OCI-LY1 (cell line): ENCODE measurements around the gene ITFG1.

Experiments
- H2AFZ ChIP-seq: fragments of 200-600 bp; sonication (generic), shearing (Covaris generic); 2 replicates; pipeline ENCODE4 v1.6.0; 2014; ENCODE audit warnings: antibody characterized with exemption, mild to moderate bottlenecking, low read length
- H3F3A ChIP-seq: fragments of 200-600 bp; sonication (generic), shearing (Covaris generic); 2 replicates; pipeline ENCODE4 v1.6.0; 2014; ENCODE audit warnings: mild to moderate bottlenecking, antibody characterized with exemption, low read length, moderate library complexity; ENCODE audit not compliant: insufficient read depth
- H3K27ac ChIP-seq: fragments of 200-600 bp; sonication (generic); 2 replicates; pipeline ENCODE4 v1.5.1; 2014; ENCODE audit warnings: low read length, mixed run types, mild to moderate bottlenecking, low read depth; ENCODE audit not compliant: poor library complexity, severe bottlenecking
- H3K27me3 ChIP-seq: fragments of 200-600 bp; sonication (generic); 2 replicates; pipeline ENCODE4 v1.6.0; 2014; ENCODE audit warnings: antibody characterized with exemption, mild to moderate bottlenecking, low read length, moderate library complexity; ENCODE audit not compliant: insufficient read depth
- H3K36me3 ChIP-seq: fragments of 200-600 bp; sonication (generic); 2 replicates; pipeline ENCODE4 v1.6.1; 2014; ENCODE audit warnings: mild to moderate bottlenecking, antibody characterized with exemption, low read length, moderate library complexity, mixed read lengths; ENCODE audit not compliant: insufficient read depth
- H3K4me1 ChIP-seq: fragments of 200-600 bp; sonication (generic); 2 replicates; pipeline ENCODE4 v1.5.1; 2014; ENCODE audit warnings: mild to moderate bottlenecking, low read length, moderate library complexity; ENCODE audit not compliant: insufficient read depth, severe bottlenecking
- H3K4me2 ChIP-seq: fragments of 200-600 bp; sonication (generic), shearing (Covaris generic); 2 replicates; pipeline ENCODE4 v1.6.1; 2014; ENCODE audit warnings: low read length
- H3K4me3 ChIP-seq: fragments of 200-600 bp; sonication (generic); 2 replicates; pipeline ENCODE4 v1.5.1; 2014; ENCODE audit warnings: low read length, low read depth, mild to moderate bottlenecking, mixed read lengths; ENCODE audit not compliant: poor library complexity, severe bottlenecking
- H3K79me2 ChIP-seq: fragments of 200-600 bp; shearing (Covaris generic); 2 replicates; pipeline ENCODE4 v1.6.1; 2016; ENCODE audit warnings: mixed run types, low read length, mixed read lengths; ENCODE audit not compliant: insufficient read depth
- H3K9ac ChIP-seq: fragments of 200-600 bp; sonication (generic), shearing (Covaris generic); 2 replicates; pipeline ENCODE4 v1.6.1; 2014; ENCODE audit warnings: mild to moderate bottlenecking, low read length, mixed read lengths
- H3K9me2 ChIP-seq: fragments of 200-600 bp; sonication (generic), shearing (Covaris generic); 2 replicates; pipeline ENCODE4 v1.6.1; 2014; ENCODE audit warnings: low read depth, mild to moderate bottlenecking, low read length, mixed read lengths
- H3K9me3 ChIP-seq: fragments of 200-600 bp; shearing (Covaris generic); 2 replicates; pipeline ENCODE4 v1.6.1; 2014; ENCODE audit warnings: low read length, mixed read lengths
- H4K20me1 ChIP-seq: fragments of 200-600 bp; sonication (generic), shearing (Covaris generic); 2 replicates; pipeline ENCODE4 v1.6.0; 2016; ENCODE audit warnings: mild to moderate bottlenecking, low read length; ENCODE audit not compliant: insufficient read depth
- CTCF ChIP-seq: fragments of 200-600 bp; sonication (generic), shearing (Covaris generic); IDR thresholded peaks from 2 replicates; pipeline ENCODE4 v1.5.1; 2017; ENCODE audit warnings: mild to moderate bottlenecking, antibody characterized with exemption, low read length, moderate library complexity, mixed read lengths
- EZH2 ChIP-seq: fragments of 200-600 bp; sonication (generic), shearing (Covaris generic); IDR thresholded peaks from 2 replicates; pipeline ENCODE4 v1.8.0; 2017; ENCODE audit warnings: borderline replicate concordance, mixed run types, mild to moderate bottlenecking, antibody characterized with exemption, low read length, moderate library complexity, mixed read lengths

Gene ITFG1

DNA sequence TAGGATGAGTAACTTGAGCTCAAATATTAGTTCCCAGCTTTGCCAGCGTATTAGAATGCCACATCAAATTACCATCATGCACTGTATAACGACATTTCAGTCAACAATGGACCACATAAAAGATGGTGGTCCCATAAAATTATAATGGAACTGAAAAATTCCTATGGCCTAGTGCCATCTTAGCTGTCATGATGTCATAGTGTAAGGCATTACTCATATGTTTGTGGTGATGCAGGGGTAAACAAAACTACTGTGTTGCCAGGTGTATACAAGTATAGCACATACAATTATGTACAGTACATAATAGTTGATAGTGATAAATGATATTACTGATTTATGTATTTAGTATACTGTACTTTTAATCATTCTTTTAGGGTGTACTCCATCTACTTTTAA is 262.7 kb downstream of the ITFG1 start:
- Histone ChIP-seq H3K27ac (no peak overlapping the region), H3K4me3 (no peak overlapping the region), H3F3A (no peaks in the 10 kb centered on the region), H4K20me1 (no peaks in the 10 kb centered on the region), H2AFZ (no peak overlapping the region), H3K79me2 (no peaks in the 10 kb centered on the region), H3K36me3 (peaks cover 7% of the 10 kb centered on the region), H3K4me1 (no peaks in the 10 kb centered on the region), H3K4me2 (no peak overlapping the region), H3K9me3 (no peaks in the 10 kb centered on the region), H3K9me2 (no peaks in the 10 kb centered on the region), H3K9ac (no peak overlapping the region), H3K27me3 (no peaks in the 10 kb centered on the region)
- TF ChIP-seq EZH2 (no peak), CTCF (no peak)

DNA sequence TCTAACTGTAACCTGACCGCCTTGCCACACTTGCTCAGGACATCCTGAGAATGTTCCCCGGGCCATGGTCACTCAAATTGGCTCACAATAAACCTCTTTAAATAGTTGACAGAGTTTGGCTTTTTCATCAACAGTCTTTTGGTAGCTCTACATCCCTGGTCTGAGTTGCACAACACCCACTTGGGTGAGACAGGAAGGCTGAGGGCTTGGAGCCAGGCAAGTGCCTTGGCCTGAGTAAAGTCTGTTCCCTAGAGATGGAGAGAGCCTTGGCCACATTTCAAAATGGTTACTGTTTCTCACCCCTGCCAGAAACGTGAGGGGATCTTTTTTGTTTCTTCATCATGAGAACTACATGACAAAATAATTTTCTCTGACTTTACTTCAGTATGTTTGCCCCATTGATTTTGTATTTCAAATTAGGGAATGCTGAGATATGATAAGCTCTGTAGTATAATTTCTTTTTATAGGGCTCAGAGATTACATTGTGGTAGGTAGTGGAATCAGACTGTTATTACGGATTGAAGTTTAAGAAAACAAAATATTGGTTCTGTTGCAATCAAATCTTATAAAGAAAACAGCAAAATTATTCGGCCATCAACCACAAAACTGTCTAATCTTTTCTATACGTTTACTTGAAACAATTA is 263.2 kb downstream of the ITFG1 start:
- H3K4me1 ChIP-seq = no peaks in the 10 kb centered on the region
- H3K9me2 ChIP-seq = no peaks in the 10 kb centered on the region
- H3K4me3 ChIP-seq = no peak overlapping the region

GRCh38 chr16:47196457-47196856 is 264.4 kb downstream of the ITFG1 start:
- no peak for TF ChIP-seq EZH2
- TF ChIP-seq CTCF = no peak
- no peaks in the 10 kb centered on the region for H3K9me3 ChIP-seq
- H3K36me3 ChIP-seq = peaks cover 16% of the 10 kb centered on the region
- H3K27me3 ChIP-seq = no peaks in the 10 kb centered on the region
- no peaks in the 10 kb centered on the region for H3K79me2 ChIP-seq
- no peak overlapping the region for H3K9ac ChIP-seq
- no peak overlapping the region for H2AFZ ChIP-seq
- H3K4me2 ChIP-seq = no peak overlapping the region
- no peak overlapping the region for H3K27ac ChIP-seq
- no peaks in the 10 kb centered on the region for H3K9me2 ChIP-seq
- no peaks in the 10 kb centered on the region for H4K20me1 ChIP-seq
- H3K4me1 ChIP-seq = no peaks in the 10 kb centered on the region
- no peak overlapping the region for H3K4me3 ChIP-seq
- H3F3A ChIP-seq = no peaks in the 10 kb centered on the region

More for the DNA sequence above, 263.2 kb downstream of the ITFG1 start:
- H3K4me2 ChIP-seq = no peak overlapping the region
- H3K79me2 ChIP-seq = no peaks in the 10 kb centered on the region
- no peak overlapping the region for H3K27ac ChIP-seq
- H2AFZ ChIP-seq = no peak overlapping the region
- H3K36me3 ChIP-seq = peaks cover 7% of the 10 kb centered on the region
- H3K9ac ChIP-seq = no peak overlapping the region
- H3F3A ChIP-seq = no peaks in the 10 kb centered on the region
- H3K9me3 ChIP-seq = no peaks in the 10 kb centered on the region
- TF ChIP-seq EZH2 (no peak), CTCF (no peak)
- H3K27me3 ChIP-seq = no peaks in the 10 kb centered on the region
- no peaks in the 10 kb centered on the region for H4K20me1 ChIP-seq
